GM04503 (cell line): ENCODE data around the gene NT5C3B.

Experiments
- DNase-seq: peaks from one replicate; pipeline ENCODE4 v3.0.0-alpha.2; 2012; ENCODE audit warnings: low read depth

The NT5C3B gene

GRCh38 chr17:41810659-41811548 lies 25.1 kb downstream of the NT5C3B start:
- DNase-seq: no peak

GRCh38 chr17:41806685-41807445 lies 29.2 kb downstream of the NT5C3B start:
- DNase-seq: no peak

- DNase-seq: no peak
Measured at GRCh38 chr17:41803049-41804020, 32.7 kb downstream of the NT5C3B start.

- no peak for DNase-seq
Measured at GRCh38 chr17:41801374-41802271, 34.4 kb downstream of the NT5C3B start.

GRCh38 chr17:41800601-41801373 lies 35.2 kb downstream of the NT5C3B start:
- DNase-seq: no peak

- no peak for DNase-seq
Measured at GRCh38 chr17:41799366-41799765, 36.7 kb downstream of the NT5C3B start.

GRCh38 chr17:41797377-41797776 lies 38.7 kb downstream of the NT5C3B start:
- DNase-seq: no peak

GRCh38 chr17:41796121-41796895 lies 39.7 kb downstream of the NT5C3B start:
- DNase-seq: no peak

GRCh38 chr17:41794540-41794975 lies 41.5 kb downstream of the NT5C3B start:
- no peak for DNase-seq

- DNase-seq: no peak
Measured at GRCh38 chr17:41793784-41794539, 42.1 kb downstream of the NT5C3B start.

- no peak for DNase-seq
Measured at GRCh38 chr17:41792845-41793783, 42.9 kb downstream of the NT5C3B start.

- no peak for DNase-seq
Measured at GRCh38 chr17:41787021-41787418, 49.0 kb downstream of the NT5C3B start.

- peak; percentile 87 for DNase-seq
Measured at GRCh38 chr17:41786227-41787020, 49.6 kb downstream of the NT5C3B start, which contains the start of gene JUP. Gene JUP, minus strand, starts transcription at chr17:41786711. Its CDS starts 14,857 bp downstream, at chr17:41771854.

- no peak for DNase-seq
Measured at GRCh38 chr17:41785859-41786226, 50.2 kb downstream of the NT5C3B start.

GRCh38 chr17:41785091-41785858 lies 50.8 kb downstream of the NT5C3B start:
- DNase-seq: no peak
